ENCODE data around the gene PKMYT1.

The PKMYT1 gene

DNA sequence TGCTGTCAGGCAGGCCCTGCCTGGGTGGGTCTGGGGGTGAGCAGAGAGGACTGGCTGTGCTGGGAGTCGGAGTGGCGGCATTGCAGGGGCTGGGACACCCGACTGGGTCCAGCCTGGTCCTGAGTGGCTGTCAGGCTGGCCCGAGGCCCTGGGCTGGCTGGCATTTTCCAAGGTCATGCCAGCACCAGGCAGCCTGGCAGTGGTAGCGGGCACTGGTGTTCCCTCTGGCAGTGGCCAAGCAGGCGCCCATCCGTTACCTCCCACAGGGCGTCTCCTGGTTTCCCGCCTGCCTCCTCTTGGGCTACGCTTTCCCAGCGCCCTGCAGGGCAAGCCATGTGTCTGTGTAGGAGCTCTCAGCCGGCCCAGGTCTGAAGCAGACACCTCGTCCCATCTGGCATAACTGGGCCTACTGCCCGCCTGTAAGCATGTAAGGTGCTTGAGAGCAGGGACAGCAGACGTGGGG lies 5.7 kb upstream of the PKMYT1 start:
- Histone ChIP-seq H3K4me3 (ENCODE audit: low read length) (no peak overlapping the region), H3K4me2 (ENCODE audit: low read length) (no peak overlapping the region), H3K4me1 (ENCODE audit: low read length) (peaks cover 7% of the 10 kb centered on the region), H3K36me3 (replicated peaks; ENCODE audit: low read depth, low read length) (no peaks in the 10 kb centered on the region), H3K27ac (ENCODE audit: low read length) (no peak overlapping the region), H3K9ac (ENCODE audit: low read length) (no peak overlapping the region), H3K27me3 (ENCODE audit: low read depth, low read length) (peaks cover 24% of the 10 kb centered on the region), H2AFZ (ENCODE audit: low read depth, low read length) (no peak overlapping the region), H4K20me1 (ENCODE audit: insufficient read depth, low read length) (no peaks in the 10 kb centered on the region), H3K79me2 (ENCODE audit: low read length) (no peaks in the 10 kb centered on the region), H3K9me3 (ENCODE audit: insufficient read depth, low read length) (no peaks in the 10 kb centered on the region)
- TF ChIP-seq, protein P1, sequence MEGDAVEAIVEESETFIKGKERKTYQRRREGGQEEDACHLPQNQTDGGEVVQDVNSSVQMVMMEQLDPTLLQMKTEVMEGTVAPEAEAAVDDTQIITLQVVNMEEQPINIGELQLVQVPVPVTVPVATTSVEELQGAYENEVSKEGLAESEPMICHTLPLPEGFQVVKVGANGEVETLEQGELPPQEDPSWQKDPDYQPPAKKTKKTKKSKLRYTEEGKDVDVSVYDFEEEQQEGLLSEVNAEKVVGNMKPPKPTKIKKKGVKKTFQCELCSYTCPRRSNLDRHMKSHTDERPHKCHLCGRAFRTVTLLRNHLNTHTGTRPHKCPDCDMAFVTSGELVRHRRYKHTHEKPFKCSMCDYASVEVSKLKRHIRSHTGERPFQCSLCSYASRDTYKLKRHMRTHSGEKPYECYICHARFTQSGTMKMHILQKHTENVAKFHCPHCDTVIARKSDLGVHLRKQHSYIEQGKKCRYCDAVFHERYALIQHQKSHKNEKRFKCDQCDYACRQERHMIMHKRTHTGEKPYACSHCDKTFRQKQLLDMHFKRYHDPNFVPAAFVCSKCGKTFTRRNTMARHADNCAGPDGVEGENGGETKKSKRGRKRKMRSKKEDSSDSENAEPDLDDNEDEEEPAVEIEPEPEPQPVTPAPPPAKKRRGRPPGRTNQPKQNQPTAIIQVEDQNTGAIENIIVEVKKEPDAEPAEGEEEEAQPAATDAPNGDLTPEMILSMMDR (IDR thresholded peaks at IDR 0.05; ENCODE audit: low read depth, low read length), result no peak
- no peak for TF ChIP-seq EZH2phosphoT487 (IDR thresholded peaks at IDR 0.05; ENCODE audit: low read depth)

DNA sequence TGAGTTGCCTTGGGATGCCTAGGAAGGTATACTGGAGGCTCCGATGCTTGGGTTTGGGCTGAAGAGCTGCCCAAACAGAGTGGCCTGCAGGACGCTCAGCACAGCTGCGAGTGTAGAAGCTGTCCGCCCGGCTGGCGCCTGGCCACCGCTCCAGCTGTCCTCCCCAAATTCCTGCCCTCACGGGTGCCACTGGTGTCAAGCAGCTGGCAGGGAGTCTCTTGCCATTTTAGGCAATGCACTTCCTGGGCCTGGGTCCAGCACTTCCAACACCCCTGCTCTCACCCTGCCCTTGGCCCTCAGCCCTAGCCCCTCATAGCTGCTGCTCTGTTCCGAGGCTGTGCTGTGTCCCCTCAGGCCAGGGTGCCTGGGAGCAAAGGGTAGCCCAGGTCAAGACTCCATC lies 5.2 kb upstream of the PKMYT1 start:
- Histone ChIP-seq H3K36me3 (replicated peaks; ENCODE audit: low read depth, low read length) (no peaks in the 10 kb centered on the region), H3K9me3 (ENCODE audit: insufficient read depth, low read length) (no peaks in the 10 kb centered on the region), H3K4me2 (ENCODE audit: low read length) (no peak overlapping the region), H4K20me1 (ENCODE audit: insufficient read depth, low read length) (no peaks in the 10 kb centered on the region), H3K4me1 (ENCODE audit: low read length) (peaks cover 7% of the 10 kb centered on the region), H3K4me3 (ENCODE audit: low read length) (no peak overlapping the region), H3K27me3 (ENCODE audit: low read depth, low read length) (peaks cover 20% of the 10 kb centered on the region), H3K9ac (ENCODE audit: low read length) (no peak overlapping the region), H3K27ac (ENCODE audit: low read length) (no peak overlapping the region), H2AFZ (ENCODE audit: low read depth, low read length) (no peak overlapping the region), H3K79me2 (ENCODE audit: low read length) (no peaks in the 10 kb centered on the region)
- TF ChIP-seq EZH2phosphoT487 (IDR thresholded peaks at IDR 0.05; ENCODE audit: low read depth), result no peak
- TF ChIP-seq, protein P1 (IDR thresholded peaks at IDR 0.05; ENCODE audit: low read depth, low read length), result no peak

DNA sequence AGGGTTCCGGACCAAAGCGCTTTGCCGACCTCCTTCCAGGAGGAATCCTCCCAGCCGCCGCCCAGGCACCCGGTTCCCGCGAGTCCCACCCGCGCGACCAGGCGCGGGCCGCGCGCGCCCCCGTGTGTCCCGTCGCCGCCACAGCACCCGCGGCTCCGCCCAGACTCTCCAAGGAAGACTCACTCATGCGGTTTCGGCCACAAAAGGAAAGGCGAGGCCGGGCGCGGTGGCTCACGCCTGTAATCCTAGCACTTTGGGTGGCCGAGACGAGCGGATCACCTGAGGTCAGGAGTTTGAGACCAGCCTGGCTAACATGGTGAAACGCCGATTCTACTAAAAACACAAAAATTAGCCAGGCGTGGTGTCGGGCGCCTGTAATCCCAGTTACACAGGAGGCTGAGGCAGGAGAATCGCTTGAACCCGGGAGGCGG lies 3.5 kb upstream of the PKMYT1 start:
- Histone ChIP-seq H4K20me1 (ENCODE audit: insufficient read depth, low read length) (no peaks in the 10 kb centered on the region), H3K9ac (ENCODE audit: low read length) (peak overlapping the region; percentile 57), H3K4me1 (ENCODE audit: low read length) (peaks cover 7% of the 10 kb centered on the region), H3K79me2 (ENCODE audit: low read length) (peaks cover 16% of the 10 kb centered on the region), H3K36me3 (replicated peaks; ENCODE audit: low read depth, low read length) (no peaks in the 10 kb centered on the region), H3K4me3 (ENCODE audit: low read length) (peak overlapping the region; percentile 75), H3K4me2 (ENCODE audit: low read length) (peak overlapping the region; percentile 77), H3K9me3 (ENCODE audit: insufficient read depth, low read length) (no peaks in the 10 kb centered on the region), H3K27me3 (ENCODE audit: low read depth, low read length) (peaks cover 3% of the 10 kb centered on the region; the same call in 1 of the 2 replicates), H3K27ac (ENCODE audit: low read length) (no peak overlapping the region), H2AFZ (ENCODE audit: low read depth, low read length) (peak overlapping the region; percentile 65)
- TF ChIP-seq, protein P1 (IDR thresholded peaks at IDR 0.05; ENCODE audit: low read depth, low read length), result peak; percentile 81
- no peak for TF ChIP-seq EZH2phosphoT487 (IDR thresholded peaks at IDR 0.05; ENCODE audit: low read depth)

DNA sequence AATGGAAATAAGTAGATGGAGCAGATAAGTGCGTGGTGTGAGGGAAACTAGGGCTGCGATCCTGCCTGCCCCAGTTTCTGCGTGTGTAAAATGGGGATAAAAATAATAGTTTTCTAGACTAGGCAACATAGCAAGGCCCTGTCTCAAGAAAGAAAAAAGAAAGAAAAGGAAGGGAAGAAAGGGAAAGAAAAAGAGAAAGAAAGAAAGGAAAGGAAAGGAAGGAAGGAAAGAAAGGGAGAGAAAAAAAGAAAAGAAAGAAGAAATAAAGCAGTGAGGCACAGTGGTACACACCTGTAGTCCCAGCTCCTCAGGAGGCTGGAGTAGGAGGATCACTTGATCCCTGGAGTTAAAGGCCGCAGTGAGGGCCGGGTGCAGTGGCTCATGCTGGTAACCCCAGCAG lies 2.2 kb upstream of the PKMYT1 start:
- TF ChIP-seq, protein P1 (IDR thresholded peaks at IDR 0.05; ENCODE audit: low read depth, low read length), result no peak
- TF ChIP-seq EZH2phosphoT487 (IDR thresholded peaks at IDR 0.05; ENCODE audit: low read depth), result no peak
- no peak overlapping the region for H3K4me2 ChIP-seq (ENCODE audit: low read length)
- no peaks in the 10 kb centered on the region for H3K9me3 ChIP-seq (ENCODE audit: insufficient read depth, low read length)
- no peaks in the 10 kb centered on the region for H3K27me3 ChIP-seq (ENCODE audit: low read depth, low read length)
- no peak overlapping the region for H3K9ac ChIP-seq (ENCODE audit: low read length)
- peaks cover 27% of the 10 kb centered on the region for H3K79me2 ChIP-seq (ENCODE audit: low read length)
- no peak overlapping the region for H3K27ac ChIP-seq (ENCODE audit: low read length)
- H3K4me1 ChIP-seq (ENCODE audit: low read length), result peaks cover 7% of the 10 kb centered on the region
- peaks cover 7% of the 10 kb centered on the region for H3K36me3 ChIP-seq (replicated peaks; ENCODE audit: low read depth, low read length)
- H3K4me3 ChIP-seq (ENCODE audit: low read length), result no peak overlapping the region
- no peaks in the 10 kb centered on the region for H4K20me1 ChIP-seq (ENCODE audit: insufficient read depth, low read length)
- H2AFZ ChIP-seq (ENCODE audit: low read depth, low read length), result no peak overlapping the region
